Measurements from ENCODE around the gene UNC50. TPM values are rescaled to one million over a fixed set of nuclear protein-coding genes. Genes with fewer than 3 reads are reported as not detected.

The UNC50 gene
- polyA plus RNA-seq, 2 of the 4 experiments (the other 2 are of a cell fraction), result 57.0 to 90.6 TPM

DNA sequence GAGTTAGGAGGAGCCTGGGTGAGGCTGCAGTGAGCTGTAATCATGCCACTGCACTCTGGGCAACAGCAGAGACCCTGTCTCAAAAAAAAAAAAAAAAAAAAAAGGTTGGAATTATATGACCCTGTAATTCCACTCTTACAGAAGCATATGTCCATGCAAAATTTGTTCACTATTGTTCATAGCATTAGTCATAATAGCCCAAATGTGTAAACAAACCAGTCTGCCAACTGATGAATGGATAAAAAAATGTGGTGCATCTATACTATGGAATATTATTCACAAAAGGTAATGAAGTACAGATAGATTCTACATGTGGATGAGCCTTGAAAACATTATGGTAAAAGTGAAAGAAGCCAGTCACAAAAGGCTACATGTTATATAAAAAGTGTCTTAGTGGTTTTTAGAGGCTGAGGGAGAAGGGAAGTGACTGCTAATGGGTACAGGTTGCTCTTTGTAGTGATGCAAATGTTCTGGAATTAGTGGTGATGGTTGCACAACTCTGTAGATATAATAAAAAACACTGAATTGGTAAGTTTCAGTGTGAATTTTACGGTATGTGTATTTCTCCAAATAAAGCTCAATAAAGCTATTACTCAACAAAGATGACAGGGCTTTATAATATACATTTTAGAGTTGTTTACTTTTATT lies 9.5 kb upstream of the UNC50 start:
- ChIA-PET CTCF (no interaction called here), POLR2A (interaction anchor here (0.6 kb wide), 2 partner anchors 172 to 205 kb away, joined by 5 read pairs; no protein-coding TSS in a partner anchor)
- no peaks in the 10 kb centered on the region for H3K9me3 ChIP-seq
- no peak overlapping the region for H3K4me2 ChIP-seq
- no peak overlapping the region for H3K27ac ChIP-seq
- FAIRE-seq, result no peak
- no peak for DNase-seq (ENCODE audit: low read depth in 1 of 2, low spot score in 1 of 2)
- 82% methylated on average over 1 of the region's 1 CpG for WGBS (ENCODE audit: missing lambda C conversion rate)
- no peak overlapping the region for H3K4me3 ChIP-seq
- peaks cover 9% of the 10 kb centered on the region; the same call in 2 of the 3 replicates for H3K4me1 ChIP-seq
- no peak for ATAC-seq
- TF ChIP-seq EHMT2 (IDR thresholded peaks at IDR 0.05; ENCODE audit: low read depth) (no peak), RNF2 (IDR thresholded peaks at IDR 0.05; ENCODE audit: borderline replicate concordance, low read depth) (no peak), CHD4 (IDR thresholded peaks at IDR 0.05; ENCODE audit: borderline replicate concordance) (no peak), FOSB (CRISPR knock-in tag; IDR thresholded peaks at IDR 0.05) (no peak), EP300 (IDR thresholded peaks at IDR 0.05) (no peak), PHF8 (IDR thresholded peaks at IDR 0.05; ENCODE audit: borderline replicate concordance, low read depth) (no peak), PBX3 (IDR thresholded peaks at IDR 0.05) (no peak)
- TF ChIP-seq, protein P1, sequence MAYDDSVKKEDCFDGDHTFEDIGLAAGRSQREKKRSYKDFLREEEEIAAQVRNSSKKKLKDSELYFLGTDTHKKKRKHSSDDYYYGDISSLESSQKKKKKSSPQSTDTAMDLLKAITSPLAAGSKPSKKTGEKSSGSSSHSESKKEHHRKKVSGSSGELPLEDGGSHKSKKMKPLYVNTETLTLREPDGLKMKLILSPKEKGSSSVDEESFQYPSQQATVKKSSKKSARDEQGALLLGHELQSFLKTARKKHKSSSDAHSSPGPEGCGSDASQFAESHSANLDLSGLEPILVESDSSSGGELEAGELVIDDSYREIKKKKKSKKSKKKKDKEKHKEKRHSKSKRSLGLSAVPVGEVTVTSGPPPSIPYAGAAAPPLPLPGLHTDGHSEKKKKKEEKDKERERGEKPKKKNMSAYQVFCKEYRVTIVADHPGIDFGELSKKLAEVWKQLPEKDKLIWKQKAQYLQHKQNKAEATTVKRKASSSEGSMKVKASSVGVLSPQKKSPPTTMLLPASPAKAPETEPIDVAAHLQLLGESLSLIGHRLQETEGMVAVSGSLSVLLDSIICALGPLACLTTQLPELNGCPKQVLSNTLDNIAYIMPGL (CRISPR knock-in tag; IDR thresholded peaks at IDR 0.05; ENCODE audit: borderline replicate concordance), result no peak

DNA sequence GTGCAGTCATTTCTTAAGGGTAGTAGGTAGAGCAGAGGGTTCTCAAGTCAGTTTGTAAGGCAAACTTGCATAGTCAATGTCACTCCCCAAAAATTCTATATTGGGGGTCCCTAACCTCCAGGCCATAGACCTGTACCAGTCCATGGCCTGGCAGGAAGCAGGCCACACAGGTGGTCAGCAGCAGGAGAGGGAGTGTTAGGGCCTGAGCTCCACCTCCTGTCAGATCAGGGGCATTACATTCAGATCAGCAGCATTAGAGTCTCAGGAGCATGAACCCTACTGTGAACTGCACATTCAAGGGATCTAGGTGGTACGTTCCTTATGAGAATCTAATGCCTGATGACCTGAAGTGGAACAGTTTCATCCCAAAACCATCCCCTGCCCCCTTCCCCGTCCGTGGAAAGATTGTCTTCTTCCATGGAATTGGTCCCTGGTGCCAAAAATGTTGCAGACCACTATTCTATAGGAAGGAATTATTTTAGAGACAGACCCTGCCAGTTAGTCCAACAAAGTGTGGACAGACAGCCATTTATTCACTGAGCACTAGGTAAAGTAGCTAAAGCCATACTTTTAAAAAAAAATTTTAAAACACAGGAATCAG lies 6.8 kb upstream of the UNC50 start:
- no peak overlapping the region for H3K4me3 ChIP-seq
- DNase-seq (ENCODE audit: low read depth in 1 of 2, low spot score in 1 of 2) (peak; percentile 52 to 66), FAIRE-seq (no peak), ATAC-seq (peak; percentile 99 to 100)
- TF ChIP-seq FOSL2 (IDR thresholded peaks at IDR 0.05) (no peak), FOSL2 (CRISPR knock-in tag; IDR thresholded peaks at IDR 0.05) (no peak), FOSB (CRISPR knock-in tag; IDR thresholded peaks at IDR 0.05) (no peak), HOXB5 (CRISPR knock-in tag; IDR thresholded peaks at IDR 0.05) (no peak), ESRRA (IDR thresholded peaks at IDR 0.05; ENCODE audit: borderline replicate concordance, low read length) (no peak), BHLHE40 (IDR thresholded peaks at IDR 0.05; ENCODE audit: low read depth, low read length) (no peak), JUNB (IDR thresholded peaks at IDR 0.05) (no peak), KDM5A (IDR thresholded peaks at IDR 0.05) (no peak), CHD4 (IDR thresholded peaks at IDR 0.05; ENCODE audit: borderline replicate concordance) (no peak), MAZ (IDR thresholded peaks at IDR 0.05; ENCODE audit: borderline replicate concordance, low read depth, low read length) (no peak), CEBPB (IDR thresholded peaks at IDR 0.05) (no peak), KDM1A (IDR thresholded peaks at IDR 0.05; ENCODE audit: low read depth) (no peak), HOXB13 (CRISPR knock-in tag; IDR thresholded peaks at IDR 0.05; ENCODE audit: low read depth) (no peak), ZFP36 (IDR thresholded peaks at IDR 0.05; ENCODE audit: borderline replicate concordance, partially characterized antibody) (no peak), CTCF (IDR thresholded peaks at IDR 0.05) (peak; percentile 61), RNF2 (IDR thresholded peaks at IDR 0.05; ENCODE audit: borderline replicate concordance, low read depth) (no peak), SMC3 (IDR thresholded peaks at IDR 0.05) (peak; percentile 64), RAD21 (conservative IDR thresholded peaks at IDR 0.05 in 1 of 2, IDR thresholded peaks at IDR 0.05 in 1 of 2) (peak; percentile 62 to 70), HOXA7 (CRISPR knock-in tag; IDR thresholded peaks at IDR 0.05) (no peak)
- TF ChIP-seq, protein P2, sequence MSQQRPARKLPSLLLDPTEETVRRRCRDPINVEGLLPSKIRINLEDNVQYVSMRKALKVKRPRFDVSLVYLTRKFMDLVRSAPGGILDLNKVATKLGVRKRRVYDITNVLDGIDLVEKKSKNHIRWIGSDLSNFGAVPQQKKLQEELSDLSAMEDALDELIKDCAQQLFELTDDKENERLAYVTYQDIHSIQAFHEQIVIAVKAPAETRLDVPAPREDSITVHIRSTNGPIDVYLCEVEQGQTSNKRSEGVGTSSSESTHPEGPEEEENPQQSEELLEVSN (IDR thresholded peaks at IDR 0.05; ENCODE audit: borderline replicate concordance, low read depth), result no peak
- 22% methylated on average over 3 of the region's 3 CpGs for WGBS (ENCODE audit: missing lambda C conversion rate)
- ChIA-PET CTCF (interaction anchor here (0.6 to 3.1 kb wide), 13 partner anchors 9 to 443 kb away, joined by 3 to 23 read pairs (median 3); no protein-coding TSS in a partner anchor), POLR2A (no interaction called here)
- no peak overlapping the region for H3K27ac ChIP-seq
- no peak overlapping the region for H3K4me2 ChIP-seq
- no peaks in the 10 kb centered on the region for H3K9me3 ChIP-seq
- H3K4me1 ChIP-seq, result peaks cover 11% of the 10 kb centered on the region
